HTR-8/SVneo (cell line): ENCODE data around the gene AGPAT4.
A peak's percentile ranks its signal among the peaks of the same experiment; 100 is the strongest.
"Not testable (repeated sequence)": the region's sequence is repeated elsewhere in the genome, so short reads cannot be mapped to it uniquely, and the experiment has no call there.

Experiments used
- DNase-seq: peaks from one replicate; pipeline ENCODE4 v3.0.0; 2011; ENCODE audit warnings: low spot score, mixed read lengths; ENCODE audit not compliant: insufficient read length
- FAIRE-seq: peaks from 2 replicates; lab custom pipeline; 2011; peaks lifted over from hg19 to GRCh38; lab: Jason Lieb, UNC

AGPAT4 gene, protein sequence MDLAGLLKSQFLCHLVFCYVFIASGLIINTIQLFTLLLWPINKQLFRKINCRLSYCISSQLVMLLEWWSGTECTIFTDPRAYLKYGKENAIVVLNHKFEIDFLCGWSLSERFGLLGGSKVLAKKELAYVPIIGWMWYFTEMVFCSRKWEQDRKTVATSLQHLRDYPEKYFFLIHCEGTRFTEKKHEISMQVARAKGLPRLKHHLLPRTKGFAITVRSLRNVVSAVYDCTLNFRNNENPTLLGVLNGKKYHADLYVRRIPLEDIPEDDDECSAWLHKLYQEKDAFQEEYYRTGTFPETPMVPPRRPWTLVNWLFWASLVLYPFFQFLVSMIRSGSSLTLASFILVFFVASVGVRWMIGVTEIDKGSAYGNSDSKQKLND

DNA sequence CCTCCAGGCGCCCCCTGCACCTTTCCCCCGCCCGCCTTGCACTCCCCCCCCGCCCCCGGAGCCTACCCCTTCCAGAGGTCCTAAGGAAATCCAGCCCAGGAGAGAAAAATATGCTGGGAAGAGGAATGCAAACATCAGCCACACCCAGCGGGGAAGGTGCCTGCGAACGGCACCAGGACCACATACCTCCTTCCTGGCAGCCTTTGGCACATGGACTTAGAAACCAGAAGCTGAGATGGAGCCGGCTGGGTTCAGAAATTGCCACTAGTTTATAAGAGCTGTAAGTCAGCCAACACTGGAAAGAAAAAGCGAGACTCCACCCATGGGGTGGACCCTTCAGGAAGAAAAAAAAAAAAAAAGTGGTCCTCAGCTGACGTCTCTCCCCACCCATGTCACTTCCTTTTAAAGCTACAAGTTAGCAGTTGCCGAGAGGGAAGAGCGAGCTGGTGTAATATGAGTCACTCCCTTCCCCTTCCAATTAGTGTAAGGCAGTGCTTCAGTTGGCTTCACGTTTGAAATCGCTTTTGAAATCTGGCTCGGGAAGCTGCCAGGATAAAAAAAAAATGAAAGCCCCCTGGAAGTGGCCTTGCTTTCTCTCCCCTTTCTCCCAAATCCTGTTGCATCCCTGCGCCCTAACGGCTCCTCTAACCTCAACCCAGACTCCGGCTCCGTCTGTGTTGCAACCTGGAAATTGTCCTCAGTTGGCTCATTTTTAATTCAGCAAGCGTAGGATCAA lies at the start of gene AGPAT4:
TSS of gene AGPAT4 (minus strand) at position 310 of the 736 bp plus-strand sequence. CDS start 41,848 bp downstream, outside the sequence.
- FAIRE-seq: peak; percentile 65
- peak; percentile 92 for DNase-seq

DNA sequence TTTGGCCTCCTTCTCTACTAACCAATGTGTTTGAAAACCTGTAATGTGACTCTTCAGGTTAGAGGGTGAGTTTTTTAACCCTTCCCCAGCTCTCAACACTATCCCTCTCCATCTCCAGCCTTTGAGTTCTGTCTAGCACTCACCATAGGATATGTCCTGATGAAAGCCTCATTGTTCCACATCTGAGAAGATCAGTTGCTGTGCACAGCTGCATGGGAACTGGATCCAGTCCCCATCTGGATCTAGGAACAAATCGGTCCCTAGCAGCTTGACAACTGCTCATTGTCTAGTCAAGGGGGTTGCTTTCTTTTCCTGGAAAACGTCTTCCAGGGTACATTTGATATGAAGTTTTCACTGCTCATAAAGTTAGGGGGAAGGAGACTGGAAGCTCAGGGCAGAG lies 45.4 kb upstream of the AGPAT4 start:
- DNase-seq (no peak), FAIRE-seq (no peak)

DNA sequence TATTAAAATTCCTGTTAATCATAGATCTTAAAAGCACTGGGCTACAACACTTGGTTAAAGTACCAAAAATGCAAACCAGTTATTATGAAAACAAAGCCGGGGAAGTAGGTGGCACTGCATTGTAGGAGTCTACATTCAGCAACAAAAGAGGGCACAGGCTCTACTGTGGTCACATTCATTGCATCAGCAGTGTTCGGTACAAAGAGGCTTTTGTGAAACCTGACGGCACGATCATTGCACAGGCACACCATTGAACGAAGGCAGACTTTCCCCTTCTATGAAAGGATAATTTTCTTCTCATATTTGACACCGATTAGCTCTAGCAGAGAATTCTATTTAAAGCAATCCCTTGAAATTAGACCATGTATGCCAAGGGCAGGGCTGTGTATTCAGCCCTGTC lies 44.6 kb upstream of the AGPAT4 start:
- DNase-seq (no peak), FAIRE-seq (no peak)

DNA sequence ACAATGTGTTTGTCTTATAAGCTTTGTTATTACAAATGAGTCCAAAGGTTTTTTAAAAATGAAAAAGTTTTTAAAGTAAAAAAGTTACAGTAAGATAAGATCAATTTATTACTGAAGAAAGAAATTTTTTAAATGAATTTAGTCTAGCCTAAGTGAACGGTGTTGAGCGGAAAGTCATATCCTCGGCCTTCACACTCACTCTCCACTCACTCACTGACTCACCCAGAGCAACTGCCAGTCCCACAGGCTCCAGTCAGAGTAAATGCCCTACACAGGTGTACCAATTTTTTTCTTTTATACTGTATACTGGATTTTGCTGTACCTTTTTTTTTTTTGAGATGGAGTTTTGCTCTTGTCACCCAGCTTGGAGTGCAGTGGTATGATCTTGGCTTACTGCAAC lies 42.7 kb upstream of the AGPAT4 start:
- FAIRE-seq (no peak), DNase-seq (no peak)

DNA sequence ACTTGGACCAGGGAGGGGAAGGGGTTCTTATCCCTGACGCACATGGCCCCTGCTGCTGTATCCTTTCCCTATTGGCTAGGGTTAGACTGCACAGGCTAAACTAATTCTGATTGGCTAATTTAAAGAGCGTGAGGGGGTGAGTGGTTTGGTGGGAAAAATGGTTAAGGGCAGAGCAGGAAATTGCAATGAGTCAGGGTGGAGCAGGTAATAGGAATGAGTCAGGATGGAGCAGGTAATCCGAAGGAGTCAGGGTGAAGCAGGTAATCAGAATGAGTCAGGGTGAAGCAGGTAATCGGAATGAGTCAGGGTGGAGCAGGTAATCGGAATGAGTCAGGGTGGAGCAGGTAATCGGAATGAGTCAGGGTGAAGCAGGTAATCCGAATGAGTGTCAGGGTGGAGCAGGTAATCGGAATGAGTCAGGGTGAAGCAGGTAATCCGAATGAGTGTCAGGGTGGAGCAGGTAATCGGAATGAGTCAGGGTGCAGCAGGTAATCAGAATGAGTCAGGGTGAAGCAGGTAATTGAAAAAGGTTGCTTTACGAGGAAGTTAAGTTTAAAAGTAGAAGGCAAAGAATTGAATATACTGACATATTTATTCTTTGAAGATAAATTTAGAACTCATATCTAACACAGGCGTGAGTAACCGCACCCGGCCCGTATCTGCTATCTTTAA lies 41.5 kb upstream of the AGPAT4 start:
- not testable (repeated sequence) for DNase-seq, FAIRE-seq

DNA sequence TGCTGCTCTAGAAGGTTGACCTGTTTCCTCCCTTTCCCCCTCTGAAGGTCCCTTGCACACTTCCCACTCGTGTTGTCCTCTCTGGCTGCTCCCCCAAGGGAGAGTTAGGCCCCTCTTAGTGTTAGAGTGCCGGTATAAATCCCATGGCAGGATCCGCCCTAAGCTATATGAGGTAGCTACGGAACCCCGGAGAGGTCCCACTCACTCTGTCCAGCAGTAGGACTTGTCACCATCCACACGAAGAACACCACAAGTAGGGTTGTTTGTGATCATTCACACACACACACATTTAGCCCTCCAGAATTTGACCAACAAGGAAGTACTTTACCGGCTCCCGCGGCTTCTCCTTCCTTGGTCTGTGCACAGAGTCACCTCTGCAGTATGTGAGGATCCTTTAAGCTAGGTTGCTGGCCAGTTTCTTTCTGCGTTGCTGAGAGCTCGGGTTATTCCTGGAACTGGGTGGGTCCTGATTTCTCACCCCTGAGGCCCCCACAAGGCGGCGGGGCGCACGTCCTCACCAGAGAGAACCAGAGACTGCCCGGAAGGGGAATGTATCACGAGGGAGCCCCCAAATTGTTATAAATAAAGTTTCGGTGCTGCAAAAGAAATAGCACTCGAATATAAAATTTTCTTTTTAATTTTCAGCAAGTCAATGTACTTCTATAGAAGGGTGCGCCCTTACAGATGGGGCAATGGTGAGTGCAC lies 40.8 kb upstream of the AGPAT4 start:
- not testable (repeated sequence) for FAIRE-seq, DNase-seq

DNA sequence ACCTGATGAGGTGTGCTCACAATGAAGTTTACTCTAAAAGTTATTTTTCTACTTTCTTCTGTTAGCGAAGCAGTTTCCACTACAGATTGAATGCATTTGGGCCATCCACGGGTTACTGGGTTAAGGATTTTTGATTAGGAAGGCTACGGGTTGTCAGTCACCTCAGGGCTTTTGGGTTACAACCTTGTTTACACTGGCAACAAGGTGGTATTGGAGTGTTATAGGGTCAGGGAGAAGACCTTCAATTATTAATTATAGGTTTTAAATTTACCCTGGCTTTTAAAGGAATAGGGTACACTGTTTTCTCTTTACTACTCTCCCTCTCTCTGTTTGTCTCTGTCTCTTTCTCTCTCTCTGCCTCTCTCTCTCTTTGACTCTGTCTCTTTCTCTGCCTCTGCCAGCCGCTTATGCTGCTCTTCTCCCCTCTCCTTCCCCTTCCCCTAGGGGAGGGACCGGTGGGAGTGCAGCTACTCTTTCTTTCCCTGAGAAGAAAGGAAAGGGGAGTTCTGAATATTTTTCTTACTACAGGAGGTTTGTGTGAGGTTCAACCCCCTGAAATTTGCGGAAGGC lies 40.2 kb upstream of the AGPAT4 start:
- DNase-seq (no peak), FAIRE-seq (no peak)

DNA sequence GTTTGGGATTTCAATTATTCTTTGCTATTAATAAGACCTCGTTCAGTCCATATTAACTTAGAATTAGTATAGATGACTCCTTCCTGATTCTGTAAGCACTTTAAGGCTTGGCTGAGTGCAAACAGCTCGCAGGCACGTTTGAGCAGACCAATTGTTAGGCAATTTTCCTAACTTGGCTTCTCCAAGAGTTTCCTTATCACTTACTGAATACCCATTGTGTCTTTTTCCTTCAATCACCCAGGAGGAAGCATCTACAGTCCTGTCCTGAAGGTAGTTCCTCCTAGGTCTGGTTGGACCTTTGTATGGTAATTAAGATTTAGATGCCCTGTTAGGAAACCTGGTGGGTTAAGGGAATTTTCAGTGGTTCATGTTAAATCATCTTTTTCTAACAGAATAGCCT lies 39.6 kb upstream of the AGPAT4 start:
- not testable (repeated sequence) for DNase-seq, FAIRE-seq

DNA sequence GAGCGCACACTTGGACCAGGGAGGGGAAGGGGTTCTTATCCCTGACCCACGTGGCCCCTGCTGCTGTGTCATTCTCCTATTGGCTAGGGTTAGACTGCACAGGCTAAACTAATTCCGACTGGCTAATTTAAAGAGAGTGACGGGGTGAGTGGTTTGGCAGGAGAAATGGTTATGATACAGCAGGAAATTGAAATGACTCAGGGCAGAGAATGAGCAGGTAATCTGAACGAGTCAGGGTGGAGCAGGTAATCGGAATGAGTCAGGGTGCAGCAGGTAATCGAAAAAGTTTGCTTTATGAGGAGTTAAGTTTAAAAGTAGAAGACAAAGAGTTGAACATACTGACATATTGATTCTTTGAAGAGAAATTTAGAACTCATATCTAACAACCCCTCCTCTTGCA lies 35.9 kb upstream of the AGPAT4 start:
- DNase-seq, FAIRE-seq: not testable (repeated sequence)

DNA sequence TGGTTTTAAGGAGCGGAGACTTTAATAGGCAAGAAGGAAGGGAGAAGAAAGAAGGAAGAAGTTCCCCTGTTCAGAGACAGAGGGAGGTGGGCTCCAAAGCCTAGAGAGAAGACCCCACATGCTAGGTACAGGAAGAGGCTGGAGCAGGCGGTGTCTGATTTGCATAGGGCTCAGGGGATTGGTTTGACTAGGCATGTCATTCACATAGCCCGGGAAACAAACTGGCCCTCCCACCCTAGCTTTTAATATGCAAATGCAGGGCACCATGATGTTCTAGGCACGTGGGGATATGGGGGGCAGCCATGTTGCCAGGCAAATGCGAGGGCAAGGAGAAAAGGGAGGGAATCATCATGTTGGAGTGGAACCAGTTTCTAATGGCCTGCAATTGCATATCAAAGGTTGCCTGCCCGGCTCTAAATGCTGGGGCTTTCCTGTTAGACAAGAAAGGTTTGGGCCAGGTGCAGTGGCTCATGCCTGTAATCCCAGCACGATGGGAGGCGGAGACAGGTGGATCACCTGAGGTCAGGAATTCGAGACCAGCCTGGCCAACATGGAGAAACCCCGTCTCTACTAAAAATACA lies 34.3 kb upstream of the AGPAT4 start:
- no peak for FAIRE-seq
- DNase-seq: no peak

DNA sequence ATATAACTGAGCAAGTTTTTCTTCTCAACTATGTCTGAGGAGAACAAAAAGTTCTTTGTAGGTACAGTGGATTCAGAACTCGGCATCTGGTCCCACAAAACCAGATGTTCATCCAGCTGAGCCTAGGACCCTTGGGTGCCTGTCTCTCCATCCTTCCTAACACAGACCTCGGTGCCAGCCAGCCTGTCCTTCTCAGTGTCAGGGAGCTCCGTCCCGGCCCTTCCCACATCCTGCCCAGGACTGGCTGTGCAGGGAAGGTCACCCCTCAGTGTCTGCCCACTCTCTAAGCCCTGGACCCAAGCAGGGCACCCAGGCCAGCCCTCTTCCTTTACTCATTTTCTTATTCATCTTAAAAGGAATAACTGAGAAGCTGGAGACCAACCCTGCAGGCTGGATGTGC lies 32.0 kb upstream of the AGPAT4 start:
- DNase-seq (no peak), FAIRE-seq (no peak)

DNA sequence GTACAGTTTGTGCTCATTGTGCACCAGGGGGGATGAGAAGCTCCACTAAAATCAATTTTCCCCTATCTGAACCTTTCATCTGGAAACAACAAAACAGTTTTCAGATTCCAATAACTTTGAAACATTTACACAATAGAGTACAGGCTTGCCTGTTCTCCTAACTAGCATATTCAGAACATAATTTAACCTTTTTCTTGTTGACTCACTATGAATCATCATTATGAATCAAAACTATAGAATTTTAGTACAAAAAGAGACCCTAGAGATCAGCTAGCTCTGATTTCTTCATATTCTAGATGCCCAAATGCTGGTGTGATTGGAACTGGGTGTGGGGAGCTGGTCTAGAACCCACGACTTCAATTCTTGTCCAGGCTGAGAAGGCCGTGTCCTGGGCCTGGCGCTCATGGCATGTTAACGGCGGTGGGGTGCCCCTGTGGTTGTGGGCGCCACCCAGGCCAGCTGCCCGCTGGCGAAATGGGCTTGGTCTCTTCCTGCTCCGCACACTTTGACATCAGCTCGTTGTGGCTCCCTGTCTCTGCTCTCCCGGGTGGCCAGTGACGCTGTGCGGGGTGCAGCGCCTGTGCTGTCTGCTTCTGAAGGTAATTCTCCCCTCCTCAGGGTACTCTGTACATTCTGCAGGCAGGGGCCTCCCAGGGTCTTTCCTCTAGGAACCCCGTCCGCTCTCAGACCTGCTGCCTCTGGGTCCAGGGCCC lies 29.9 kb upstream of the AGPAT4 start:
- FAIRE-seq: no peak
- DNase-seq: peak; percentile 14

DNA sequence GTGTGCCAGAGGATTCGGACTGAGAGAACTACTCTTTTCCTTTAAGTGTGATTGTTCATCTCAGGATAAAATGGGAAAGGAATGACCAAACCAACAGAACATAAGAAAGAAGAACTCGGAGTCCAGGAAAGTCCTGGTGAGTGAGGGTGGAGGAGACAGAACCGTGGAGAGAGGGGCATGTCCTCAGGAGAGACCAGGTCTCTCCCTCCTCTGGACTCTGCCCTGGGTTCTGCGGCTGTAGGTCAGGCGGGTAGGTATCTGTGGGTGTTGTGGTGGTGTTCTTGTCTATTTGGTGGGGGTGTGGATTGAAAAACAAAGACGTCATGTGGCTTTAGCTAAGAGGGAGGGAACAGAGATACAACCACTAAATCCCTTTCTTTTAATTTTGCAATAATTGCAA lies 29.1 kb upstream of the AGPAT4 start:
- FAIRE-seq (no peak), DNase-seq (no peak)

DNA sequence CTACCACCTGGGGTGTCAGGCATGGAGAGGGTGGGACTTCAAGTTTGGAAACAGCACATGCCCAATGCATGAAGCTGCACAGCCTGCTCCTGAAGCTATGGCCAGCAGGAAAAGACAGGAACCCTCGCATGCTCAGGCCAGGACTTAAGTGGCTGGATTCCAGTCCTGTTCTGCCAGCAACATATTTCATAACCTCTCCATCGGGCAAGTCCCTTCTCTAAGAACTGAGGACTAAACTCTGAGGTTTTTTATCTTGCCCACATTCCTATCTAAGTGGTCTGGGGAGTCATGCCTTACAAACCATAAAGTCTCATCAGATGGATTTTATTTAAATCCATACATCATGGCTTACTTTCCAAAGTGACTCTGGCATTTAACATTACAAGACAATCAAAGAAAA lies 27.5 kb upstream of the AGPAT4 start:
- no peak for FAIRE-seq
- DNase-seq: peak; percentile 38

DNA sequence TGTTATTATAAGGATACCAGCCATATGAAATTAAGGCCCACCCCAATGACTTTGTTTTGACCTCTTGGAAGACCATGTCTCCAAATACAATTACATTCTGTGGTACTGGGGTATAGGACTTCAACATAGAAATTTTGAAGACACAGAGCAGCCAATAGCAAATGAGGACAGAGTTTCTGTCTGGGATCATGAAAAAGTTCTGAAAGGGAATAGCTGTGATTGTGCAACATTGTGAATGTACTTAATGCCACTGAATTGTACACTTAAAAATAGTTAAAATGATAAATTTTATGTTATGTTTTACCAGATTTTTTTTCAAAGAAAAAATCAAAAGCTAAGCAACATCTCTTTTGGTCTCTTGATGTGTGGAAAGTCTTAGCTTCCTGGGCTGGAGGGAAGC lies 27.0 kb upstream of the AGPAT4 start:
- no peak for DNase-seq
- no peak for FAIRE-seq

DNA sequence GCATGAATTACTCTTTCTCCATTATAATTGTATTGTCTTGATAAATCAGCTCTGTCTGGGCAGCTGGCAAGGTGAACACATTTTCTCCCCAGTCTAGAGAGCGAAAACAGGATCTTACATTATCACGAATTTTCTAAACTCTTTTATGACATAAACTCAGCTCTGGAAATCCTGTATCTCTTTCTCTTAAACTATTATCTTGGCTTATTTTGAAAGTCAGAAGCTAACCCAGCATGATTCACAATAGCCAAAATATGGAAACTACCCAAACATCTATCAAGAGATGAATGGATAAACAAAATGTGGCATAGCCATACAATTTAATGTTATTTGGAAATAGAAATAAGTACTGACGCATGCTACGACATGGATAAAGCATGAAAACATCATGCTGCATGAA lies 25.9 kb upstream of the AGPAT4 start:
- no peak for FAIRE-seq
- no peak for DNase-seq

DNA sequence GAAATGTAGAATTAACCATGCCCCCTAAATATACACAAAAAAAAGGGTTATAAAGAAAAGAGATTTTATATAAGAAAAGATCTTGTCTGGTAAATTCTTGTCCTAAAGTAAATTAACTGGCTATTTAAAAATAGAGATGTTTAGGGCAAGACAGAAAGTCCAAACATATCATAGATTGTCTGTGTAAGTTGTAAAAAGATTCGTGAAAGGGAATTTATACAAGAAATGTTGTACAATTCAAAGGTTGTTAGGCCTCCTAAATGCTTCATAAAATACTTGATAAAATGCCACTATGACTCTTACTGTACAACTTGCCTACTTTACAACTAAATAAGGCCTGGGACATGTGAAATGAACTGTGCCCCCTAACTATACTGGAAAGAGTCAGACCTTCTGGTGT lies 21.9 kb upstream of the AGPAT4 start:
- no peak for DNase-seq
- no peak for FAIRE-seq

DNA sequence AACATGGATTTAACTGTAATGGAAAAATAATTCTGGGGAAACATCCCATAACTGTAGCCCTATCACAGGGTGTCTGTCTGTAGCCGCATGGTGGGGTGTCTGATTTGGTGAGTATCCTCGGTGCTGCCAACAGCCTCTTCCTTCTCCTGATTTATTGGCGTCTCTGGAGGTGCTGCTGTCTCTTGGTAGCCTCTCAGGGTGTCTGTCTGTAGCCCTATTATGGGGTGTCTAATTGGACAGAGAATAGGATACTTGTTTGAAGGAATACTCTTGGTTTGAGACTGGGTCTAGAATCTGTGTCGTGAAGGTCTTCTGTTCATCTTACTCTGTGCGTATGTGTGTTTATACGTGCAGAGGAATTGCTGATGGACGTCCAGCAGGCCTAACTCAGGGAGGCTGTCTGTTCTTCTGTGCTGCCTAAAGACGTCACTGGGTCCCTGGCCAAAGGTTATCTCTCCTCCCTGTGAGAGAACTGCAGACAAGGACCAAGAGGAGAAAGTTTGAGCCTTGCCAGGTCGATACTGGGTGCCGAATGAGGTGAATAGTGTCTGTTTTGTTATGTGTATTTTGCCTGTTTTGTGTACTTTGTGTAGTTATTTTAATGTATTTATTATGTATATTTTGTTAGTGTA lies 18.9 kb upstream of the AGPAT4 start:
- FAIRE-seq: no peak
- DNase-seq: no peak

DNA sequence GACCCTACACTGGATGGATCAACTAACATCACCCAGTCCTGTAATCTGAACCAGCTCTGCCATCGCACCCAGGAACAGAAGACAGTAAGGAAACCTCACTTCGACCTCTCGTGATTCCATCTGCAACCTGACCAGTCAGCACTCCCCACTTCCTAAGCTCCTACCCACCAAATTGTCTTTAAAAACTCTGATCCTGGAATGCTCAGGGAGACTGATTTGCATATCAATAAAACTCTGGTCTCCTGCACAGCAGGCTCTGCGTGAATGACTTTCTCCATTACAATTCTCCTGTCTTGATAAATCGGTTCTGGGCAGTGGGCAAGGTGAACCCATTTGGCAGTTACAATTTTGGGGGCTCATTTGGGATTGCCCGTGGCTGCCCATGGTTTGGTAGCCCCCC lies 18.3 kb upstream of the AGPAT4 start:
- FAIRE-seq (no peak), DNase-seq (no peak)
